Large intestine (tissue), 3 donors: ENCODE measurements around the gene DNAH6. TPM values are rescaled to one million over a fixed set of nuclear protein-coding genes. Genes with fewer than 3 reads are reported as not detected.

ENCODE experiments used
- DNase-seq, 2 donors: peaks; one replicate each; pipeline versions ENCODE4 v3.0.0 to v3.0.0-alpha.2; 2013
- H3K27ac ChIP-seq: one replicate; pipeline ENCODE4 v1.5.1; 2013; ENCODE audit warnings: low read length
- H3K27me3 ChIP-seq: 2 replicates; pipeline ENCODE4 v1.6.1; 2013; ENCODE audit warnings: low read length; ENCODE audit not compliant: control insufficient read depth, insufficient read depth
- H3K36me3 ChIP-seq: 2 replicates; pipeline ENCODE4 v1.6.1; 2013; ENCODE audit warnings: low read length; ENCODE audit not compliant: control insufficient read depth, insufficient read depth
- H3K4me1 ChIP-seq: one replicate; pipeline ENCODE4 v1.6.1; 2013; ENCODE audit warnings: low read length; ENCODE audit not compliant: control insufficient read depth, insufficient read depth
- H3K4me3 ChIP-seq: one replicate; pipeline ENCODE4 v1.5.1; 2013; ENCODE audit warnings: low read length
- H3K9me3 ChIP-seq: one replicate; pipeline ENCODE4 v1.6.1; 2013; ENCODE audit warnings: mild to moderate bottlenecking, low read depth, low read length, moderate library complexity; ENCODE audit not compliant: control insufficient read depth
- WGBS: methylation state at CpG from one replicate; pipeline ENCODE4 v1.1.5; 2013; ENCODE audit warnings: low lambda C conversion rate; ENCODE audit not compliant: insufficient coverage; 5-methylcytosine and 5-hydroxymethylcytosine counted together
- polyA plus RNA-seq: library from polyadenylated mRNA; unstranded; fragments of 120-200 nt; gene quantifications from one replicate; pipeline ENCODE4 v1.2.1, GENCODE V29; 2013

DNAH6 gene
- polyA plus RNA-seq, 1 donor: 1.6 TPM

- H3K27me3 ChIP-seq: no peaks in the 10 kb centered on the region
- peak; percentile 9 to 74 for DNase-seq
- H3K4me1 ChIP-seq: peaks cover 10% of the 10 kb centered on the region
- H3K9me3 ChIP-seq: no peaks in the 10 kb centered on the region
- H3K4me3 ChIP-seq: no peak overlapping the region
- H3K36me3 ChIP-seq: no peaks in the 10 kb centered on the region
- 37% methylated on average over 3 of the region's 5 CpGs for WGBS
- peak overlapping the region; percentile 4 for H3K27ac ChIP-seq
Measured at GRCh38 chr2:84686783-84687476, 170.6 kb downstream of the DNAH6 start.

GRCh38 chr2:84687498-84688149 is 171.3 kb downstream of the DNAH6 start:
- Histone ChIP-seq H3K36me3 (no peaks in the 10 kb centered on the region), H3K4me1 (peaks cover 10% of the 10 kb centered on the region), H3K27me3 (no peaks in the 10 kb centered on the region), H3K4me3 (no peak overlapping the region), H3K27ac (no peak overlapping the region), H3K9me3 (no peaks in the 10 kb centered on the region)
- no peak for DNase-seq
- 20% methylated on average over 1 of the region's 10 CpGs for WGBS

DNA sequence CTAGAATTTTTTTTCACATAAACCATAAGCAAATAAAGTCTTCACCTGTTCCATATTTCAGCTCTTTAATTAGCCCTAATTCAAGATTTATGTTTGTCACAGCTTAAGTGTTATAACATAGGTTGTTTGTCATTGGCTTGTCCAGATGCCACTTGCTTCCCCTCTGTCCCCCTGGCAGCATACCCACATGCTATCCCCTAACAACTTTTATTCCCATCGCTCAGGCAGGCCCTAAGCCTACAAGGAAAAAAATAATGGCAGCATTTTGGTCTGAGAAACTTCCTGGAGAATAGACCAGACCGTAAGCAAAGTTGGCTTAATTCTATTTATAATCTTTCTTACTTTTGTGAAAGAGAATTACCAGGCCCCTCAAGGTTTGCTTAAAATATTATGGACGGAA is 173.9 kb downstream of the DNAH6 start:
- Histone ChIP-seq H3K27ac (no peak overlapping the region), H3K4me1 (peaks cover 21% of the 10 kb centered on the region), H3K36me3 (no peaks in the 10 kb centered on the region), H3K4me3 (no peak overlapping the region), H3K9me3 (no peaks in the 10 kb centered on the region), H3K27me3 (no peaks in the 10 kb centered on the region)
- WGBS: 100% methylated on average over 1 of the region's 3 CpGs
- no peak for DNase-seq

DNA sequence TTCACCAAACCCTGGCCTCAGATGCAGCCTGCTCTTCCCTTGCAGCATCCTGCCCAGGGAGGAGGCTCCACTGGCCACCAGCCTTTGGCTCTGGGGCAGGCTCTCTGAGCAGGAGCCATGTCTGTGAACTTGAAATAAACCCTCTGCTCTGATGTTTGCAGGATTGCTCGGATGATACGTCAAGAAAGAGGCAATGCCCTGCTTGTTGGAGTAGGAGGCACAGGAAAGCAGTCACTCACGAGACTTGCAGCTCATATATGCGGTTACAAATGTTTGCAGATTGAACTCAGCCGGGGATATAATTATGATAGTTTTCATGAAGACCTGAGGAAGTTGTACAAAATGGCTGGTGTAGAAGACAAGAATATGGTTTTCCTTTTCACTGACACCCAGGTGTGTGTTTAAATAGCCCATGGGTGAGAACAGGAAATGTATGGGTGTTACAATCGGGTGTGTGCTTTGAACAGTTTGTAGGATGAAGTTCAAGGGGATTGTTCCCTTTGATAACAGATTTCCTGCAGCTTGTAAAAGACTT is 177.9 kb downstream of the DNAH6 start:
- H3K9me3 ChIP-seq: no peaks in the 10 kb centered on the region
- no CpG with 5 or more reads among the region's 6 CpGs for WGBS
- H3K27me3 ChIP-seq: no peaks in the 10 kb centered on the region
- peak overlapping the region; percentile 74 for H3K27ac ChIP-seq
- H3K4me1 ChIP-seq: peaks cover 10% of the 10 kb centered on the region
- no peak overlapping the region for H3K4me3 ChIP-seq
- H3K36me3 ChIP-seq: no peaks in the 10 kb centered on the region
- DNase-seq: peak; percentile 45 to 81

DNA sequence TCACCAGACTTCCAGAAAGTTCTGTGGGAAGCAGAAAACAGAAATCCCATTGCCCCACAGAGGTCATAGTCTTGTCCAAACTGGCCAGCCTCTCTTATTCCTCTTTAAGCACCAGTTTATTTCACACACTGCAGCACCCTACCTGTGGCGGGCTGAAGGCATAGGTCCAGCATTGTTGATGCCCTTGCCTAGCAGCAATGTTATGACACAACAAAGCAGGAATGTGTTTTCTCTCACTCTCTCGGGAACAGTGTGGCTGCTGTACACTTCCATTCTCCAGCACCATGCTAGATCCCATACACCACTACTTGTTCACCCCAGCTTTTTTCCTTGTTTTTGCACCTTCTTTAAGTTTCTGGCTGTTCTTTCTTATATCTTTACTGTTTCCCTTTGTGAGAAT is 181.6 kb downstream of the DNAH6 start:
- H3K4me3 ChIP-seq: no peak overlapping the region
- no peaks in the 10 kb centered on the region for H3K36me3 ChIP-seq
- WGBS: no CpG with 5 or more reads among the region's 2 CpGs

DNA sequence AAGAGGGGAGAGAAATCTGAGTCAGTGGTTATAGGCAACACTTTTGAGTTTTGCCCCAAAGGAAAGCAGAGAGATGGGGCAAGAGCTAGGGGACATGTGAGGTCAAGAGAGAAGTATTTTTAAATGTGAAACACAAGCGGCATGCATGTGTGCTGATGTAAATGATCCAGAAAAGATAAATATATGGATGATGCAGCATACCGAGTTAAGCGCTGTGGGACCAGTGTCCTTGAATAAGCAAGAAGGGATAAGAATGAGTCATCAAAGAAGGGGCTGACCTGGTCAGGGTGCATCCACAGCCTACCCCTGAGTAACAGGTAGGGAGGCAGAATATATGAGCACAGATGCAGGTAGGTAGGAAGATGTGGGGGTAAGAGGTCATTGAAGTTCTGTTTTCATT is 183.7 kb downstream of the DNAH6 start:
- no peaks in the 10 kb centered on the region for H3K36me3 ChIP-seq
- no peak overlapping the region for H3K27ac ChIP-seq
- DNase-seq: no peak
- H3K9me3 ChIP-seq: no peaks in the 10 kb centered on the region
- WGBS: no CpG with 5 or more reads among the region's 3 CpGs
- no peaks in the 10 kb centered on the region for H3K27me3 ChIP-seq
- H3K4me3 ChIP-seq: no peak overlapping the region
- H3K4me1 ChIP-seq: peaks cover 6% of the 10 kb centered on the region

More for the DNA sequence above, 181.6 kb downstream of the DNAH6 start:
- H3K27ac ChIP-seq: no peak overlapping the region
- no peak for DNase-seq
- H3K9me3 ChIP-seq: no peaks in the 10 kb centered on the region
- peaks cover 10% of the 10 kb centered on the region for H3K4me1 ChIP-seq
- no peaks in the 10 kb centered on the region for H3K27me3 ChIP-seq

GRCh38 chr2:84701880-84702279 is 185.6 kb downstream of the DNAH6 start:
- no CpG with 5 or more reads among the region's 1 CpG for WGBS
- H3K4me3 ChIP-seq: no peak overlapping the region
- H3K36me3 ChIP-seq: no peaks in the 10 kb centered on the region
- DNase-seq: no peak
- no peaks in the 10 kb centered on the region for H3K27me3 ChIP-seq
- no peaks in the 10 kb centered on the region for H3K9me3 ChIP-seq
- H3K4me1 ChIP-seq: peaks cover 12% of the 10 kb centered on the region
- H3K27ac ChIP-seq: no peak overlapping the region

- no peak overlapping the region for H3K27ac ChIP-seq
- no peak for DNase-seq
- H3K36me3 ChIP-seq: no peaks in the 10 kb centered on the region
- H3K9me3 ChIP-seq: no peaks in the 10 kb centered on the region
- H3K4me3 ChIP-seq: no peak overlapping the region
- 100% methylated on average over 2 of the region's 3 CpGs for WGBS
- no peaks in the 10 kb centered on the region for H3K27me3 ChIP-seq
- H3K4me1 ChIP-seq: peaks cover 12% of the 10 kb centered on the region
Measured at GRCh38 chr2:84702941-84703340, 186.6 kb downstream of the DNAH6 start.

DNA sequence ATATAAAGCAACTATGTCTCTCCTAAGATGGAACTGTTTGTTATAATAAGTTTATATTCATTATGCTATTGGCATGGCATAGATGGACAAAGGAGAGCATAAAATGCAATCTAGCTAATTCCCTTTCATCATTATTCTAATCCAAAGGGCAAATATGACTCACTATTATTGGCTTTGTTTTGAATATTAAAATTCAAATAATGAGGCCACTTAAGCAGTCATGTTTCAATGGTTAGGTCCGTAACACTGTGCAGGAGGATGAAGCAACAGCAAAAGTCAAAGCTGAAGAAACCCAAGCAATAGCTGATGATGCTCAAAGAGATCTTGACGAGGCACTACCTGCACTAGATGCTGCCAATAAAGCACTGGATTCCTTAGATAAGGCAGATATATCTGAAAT is 187.5 kb downstream of the DNAH6 start:
- Histone ChIP-seq H3K4me1 (peaks cover 12% of the 10 kb centered on the region), H3K27ac (no peak overlapping the region), H3K4me3 (no peak overlapping the region), H3K27me3 (no peaks in the 10 kb centered on the region), H3K36me3 (no peaks in the 10 kb centered on the region), H3K9me3 (peaks cover 3% of the 10 kb centered on the region)
- WGBS: no CpG with 5 or more reads among the region's 2 CpGs
- no peak for DNase-seq

DNA sequence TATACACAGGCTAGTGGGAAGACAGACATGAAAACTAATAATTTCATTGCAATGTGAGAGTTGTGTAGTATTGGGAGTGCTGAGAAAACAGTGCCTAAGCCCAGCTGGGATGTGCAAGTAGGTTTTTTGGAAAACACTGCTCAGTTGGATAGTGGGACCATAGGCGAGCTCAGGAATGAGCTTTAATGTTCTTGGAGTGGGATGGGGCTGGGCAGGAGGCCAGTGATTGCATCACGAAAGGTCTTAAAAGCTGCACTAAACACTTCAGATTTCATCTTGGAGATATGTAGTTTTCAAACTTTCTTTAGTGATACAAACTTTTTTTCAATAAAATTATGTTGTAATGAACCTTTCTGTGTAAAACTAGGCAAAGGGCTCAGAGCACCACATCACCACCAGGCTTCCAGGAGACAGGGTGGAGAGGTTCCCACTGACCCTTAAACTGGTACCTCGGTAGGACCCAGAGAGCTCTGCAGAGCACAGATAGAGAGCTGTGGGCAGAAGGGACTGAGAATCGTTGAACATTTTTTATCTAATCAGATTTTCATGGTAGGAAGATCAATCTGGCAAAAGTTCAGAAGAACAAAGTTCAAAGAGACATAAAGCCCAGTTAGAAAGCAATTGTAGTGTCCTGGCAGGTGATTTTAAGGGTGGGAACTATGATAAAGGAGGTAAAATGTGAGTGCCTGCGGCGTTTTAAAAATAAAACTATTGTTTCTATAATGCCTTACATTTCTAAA is 188.4 kb downstream of the DNAH6 start:
- 40% methylated on average over 2 of the region's 6 CpGs for WGBS
- H3K4me3 ChIP-seq: no peak overlapping the region
- H3K4me1 ChIP-seq: peaks cover 12% of the 10 kb centered on the region
- no peaks in the 10 kb centered on the region for H3K36me3 ChIP-seq
- H3K27me3 ChIP-seq: no peaks in the 10 kb centered on the region
- peak in 1 of 2 donors; percentile 23 for DNase-seq
- peak overlapping the region; percentile 8 for H3K27ac ChIP-seq
- peaks cover 3% of the 10 kb centered on the region for H3K9me3 ChIP-seq
